22Rv1 (cell line): ENCODE measurements around the gene WWC2.

Experiments used
- ZFX ChIP-seq: fragments of 450-650 bp; IDR thresholded peaks from 2 replicates; pipeline ENCODE4 v1.6.1; 2017; ENCODE audit warnings: antibody characterized with exemption, borderline replicate concordance
- TF ChIP-seq, protein P1 (sequence below): fragments of 450-650 bp; IDR thresholded peaks from 2 replicates; pipeline ENCODE4 v1.5.1; 2017; ENCODE audit warnings: mild to moderate bottlenecking

DNA sequence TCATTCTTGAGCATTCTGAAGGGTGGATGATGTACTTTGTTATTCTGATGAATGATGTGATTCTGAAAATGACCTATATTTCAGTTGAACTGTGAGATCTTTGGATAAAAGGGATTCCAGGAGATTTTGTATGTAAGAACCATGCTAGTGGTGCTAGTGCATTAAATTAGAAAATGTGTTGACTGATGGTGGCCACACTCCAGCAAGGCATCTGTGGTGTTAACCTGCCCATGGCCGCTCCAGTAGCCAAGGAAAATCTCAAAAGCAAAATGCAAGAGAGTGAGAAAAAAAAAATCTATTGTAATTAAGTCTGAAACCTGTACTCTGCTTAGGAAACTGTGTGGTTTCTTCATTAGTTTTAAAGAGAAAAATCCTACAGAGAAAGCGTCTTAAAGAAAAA lies 93.5 kb downstream of the WWC2 start:
- TF ChIP-seq, protein P1, sequence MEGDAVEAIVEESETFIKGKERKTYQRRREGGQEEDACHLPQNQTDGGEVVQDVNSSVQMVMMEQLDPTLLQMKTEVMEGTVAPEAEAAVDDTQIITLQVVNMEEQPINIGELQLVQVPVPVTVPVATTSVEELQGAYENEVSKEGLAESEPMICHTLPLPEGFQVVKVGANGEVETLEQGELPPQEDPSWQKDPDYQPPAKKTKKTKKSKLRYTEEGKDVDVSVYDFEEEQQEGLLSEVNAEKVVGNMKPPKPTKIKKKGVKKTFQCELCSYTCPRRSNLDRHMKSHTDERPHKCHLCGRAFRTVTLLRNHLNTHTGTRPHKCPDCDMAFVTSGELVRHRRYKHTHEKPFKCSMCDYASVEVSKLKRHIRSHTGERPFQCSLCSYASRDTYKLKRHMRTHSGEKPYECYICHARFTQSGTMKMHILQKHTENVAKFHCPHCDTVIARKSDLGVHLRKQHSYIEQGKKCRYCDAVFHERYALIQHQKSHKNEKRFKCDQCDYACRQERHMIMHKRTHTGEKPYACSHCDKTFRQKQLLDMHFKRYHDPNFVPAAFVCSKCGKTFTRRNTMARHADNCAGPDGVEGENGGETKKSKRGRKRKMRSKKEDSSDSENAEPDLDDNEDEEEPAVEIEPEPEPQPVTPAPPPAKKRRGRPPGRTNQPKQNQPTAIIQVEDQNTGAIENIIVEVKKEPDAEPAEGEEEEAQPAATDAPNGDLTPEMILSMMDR, result no peak
- no peak for TF ChIP-seq ZFX
